Endodermal cell (in vitro differentiated cells): ENCODE results near the gene CFAP61. TPM values are rescaled to one million over a fixed set of nuclear protein-coding genes. Genes with fewer than 3 reads are reported as not detected.

ENCODE experiments used
- DNase-seq: peaks from one replicate; pipeline ENCODE4 v3.0.0-alpha.2; 2017
- H3K27ac ChIP-seq: 2 replicates; pipeline ENCODE4 v1.5.1; 2013; ENCODE audit warnings: mild to moderate bottlenecking, low read depth, low read length, moderate library complexity
- H3K27me3 ChIP-seq: 2 replicates; pipeline ENCODE4 v1.6.1; 2013; ENCODE audit warnings: mild to moderate bottlenecking, low read length, moderate library complexity; ENCODE audit not compliant: insufficient read depth, control insufficient read depth, poor library complexity, severe bottlenecking
- H3K36me3 ChIP-seq: 2 replicates; pipeline ENCODE4 v1.7.0; 2013; ENCODE audit warnings: mild to moderate bottlenecking, low read length, moderate library complexity; ENCODE audit not compliant: control insufficient read depth, insufficient read depth
- H3K4me1 ChIP-seq: one replicate; pipeline ENCODE4 v1.7.0; 2013; ENCODE audit warnings: low read length; ENCODE audit not compliant: control insufficient read depth, insufficient read depth
- H3K4me3 ChIP-seq: 2 replicates; pipeline ENCODE4 v1.5.1; 2013; ENCODE audit warnings: mild to moderate bottlenecking, low read length, moderate library complexity
- H3K9ac ChIP-seq: 2 replicates; pipeline ENCODE4 v1.6.1; 2013; ENCODE audit warnings: mild to moderate bottlenecking, low read length, moderate library complexity; ENCODE audit not compliant: poor library complexity, severe bottlenecking; ENCODE audit errors: extremely low read depth
- H3K9me3 ChIP-seq: 2 replicates; pipeline ENCODE4 v1.6.1; 2013; ENCODE audit warnings: mild to moderate bottlenecking, low read length, moderate library complexity; ENCODE audit not compliant: control insufficient read depth
- H3K27ac Mint-ChIP-seq: 2 replicates; pipeline ENCODE4 v1.8.0; 2020; ENCODE audit warnings: mixed read lengths
- H3K27me3 Mint-ChIP-seq: 2 replicates; pipeline ENCODE4 v1.8.0; 2021; ENCODE audit warnings: mild to moderate bottlenecking, mixed read lengths; ENCODE audit not compliant: insufficient read depth
- H3K36me3 Mint-ChIP-seq: 2 replicates; pipeline ENCODE4 v1.8.0; 2020; ENCODE audit warnings: low read depth, mixed read lengths
- H3K4me1 Mint-ChIP-seq: 2 replicates; pipeline ENCODE4 v1.8.0; 2020; ENCODE audit warnings: mixed read lengths
- H3K4me3 Mint-ChIP-seq: 2 replicates; pipeline ENCODE4 v1.8.0; 2020; ENCODE audit warnings: mild to moderate bottlenecking, moderate library complexity, mixed read lengths
- H3K9me3 Mint-ChIP-seq: 2 replicates; pipeline ENCODE4 v1.8.0; 2020; ENCODE audit warnings: mild to moderate bottlenecking, mixed read lengths
- CTCF ChIP-seq: fragments of 200-600 bp; sonication (generic); conservative IDR thresholded peaks from 2 replicates; pipeline ENCODE4 v1.5.0; 2021; ENCODE audit warnings: antibody characterized with exemption, mild to moderate bottlenecking
- WGBS, 2 experiments: methylation state at CpG; one replicate each; pipeline versions ENCODE4 v1.1.5 to v1.1.7; 2013; ENCODE audit warnings: missing lambda C conversion rate in 2 of 2, mixed read lengths in 1 of 2; ENCODE audit not compliant: insufficient coverage in 1 of 2, insufficient read length in 1 of 2; 5-methylcytosine and 5-hydroxymethylcytosine counted together
- total RNA-seq, 2 donors: library from RNA; stranded (reverse); fragmentation: NEBNext Ultra II Directional in 1 of 2; extraction: Animal tissue kit (Norgen Biotek cat#: 25700) in 1 of 2; gene quantifications; 2 replicates in 1 of 2; 3 replicates in 1 of 2; pipeline ENCODE4 v1.2.1, GENCODE V29; 2021

CFAP61 gene
- total RNA-seq, 2 donors from 2014 or later, result 0.64 to 0.73 TPM

GRCh38 chr20:20386192-20386591 is 333.9 kb downstream of the CFAP61 start:
- H3K27ac ChIP-seq, result no peak overlapping the region
- Mint-ChIP-seq H3K4me1 (no peaks in the 10 kb centered on the region), H3K27ac (no peak overlapping the region), H3K4me3 (no peak overlapping the region), H3K9me3 (no peaks in the 10 kb centered on the region), H3K36me3 (peaks cover 2% of the 10 kb centered on the region), H3K27me3 (peaks cover 9% of the 10 kb centered on the region)
- TF ChIP-seq CTCF, result no peak
- H3K4me3 ChIP-seq, result no peak overlapping the region
- H3K27me3 ChIP-seq, result no peaks in the 10 kb centered on the region
- H3K36me3 ChIP-seq, result no peaks in the 10 kb centered on the region
- no peaks in the 10 kb centered on the region for H3K4me1 ChIP-seq
- WGBS, 2 experiments, result 89 to 90% methylated on average over 8 to 9 of the region's 9 CpGs
- H3K9me3 ChIP-seq, result no peaks in the 10 kb centered on the region
- H3K9ac ChIP-seq, result no peak overlapping the region
- DNase-seq, result no peak

- Histone ChIP-seq H3K36me3 (no peaks in the 10 kb centered on the region), H3K4me1 (no peaks in the 10 kb centered on the region), H3K9ac (no peak overlapping the region), H3K27me3 (no peaks in the 10 kb centered on the region), H3K4me3 (no peak overlapping the region), H3K9me3 (no peaks in the 10 kb centered on the region), H3K27ac (no peak overlapping the region)
- TF ChIP-seq CTCF, result no peak
- no peaks in the 10 kb centered on the region for H3K9me3 Mint-ChIP-seq
- H3K4me3 Mint-ChIP-seq, result no peak overlapping the region
- H3K4me1 Mint-ChIP-seq, result no peaks in the 10 kb centered on the region
- H3K27me3 Mint-ChIP-seq, result peaks cover 6% of the 10 kb centered on the region
- WGBS, 2 experiments, result 95 to 98% methylated on average over 6 to 9 of the region's 9 CpGs
- H3K36me3 Mint-ChIP-seq, result peaks cover 7% of the 10 kb centered on the region
- no peak overlapping the region for H3K27ac Mint-ChIP-seq
- no peak for DNase-seq
Observed at GRCh38 chr20:20390393-20390792, 338.1 kb downstream of the CFAP61 start.

GRCh38 chr20:20391115-20391514 is 338.8 kb downstream of the CFAP61 start:
- Histone ChIP-seq H3K4me1 (no peaks in the 10 kb centered on the region), H3K27ac (no peak overlapping the region), H3K9ac (no peak overlapping the region), H3K27me3 (no peaks in the 10 kb centered on the region), H3K36me3 (no peaks in the 10 kb centered on the region), H3K9me3 (no peaks in the 10 kb centered on the region), H3K4me3 (no peak overlapping the region)
- no peaks in the 10 kb centered on the region for H3K9me3 Mint-ChIP-seq
- H3K27ac Mint-ChIP-seq, result no peak overlapping the region
- H3K4me3 Mint-ChIP-seq, result no peak overlapping the region
- peaks cover 3% of the 10 kb centered on the region for H3K27me3 Mint-ChIP-seq
- no peak for DNase-seq
- H3K36me3 Mint-ChIP-seq, result peaks cover 7% of the 10 kb centered on the region
- no peaks in the 10 kb centered on the region for H3K4me1 Mint-ChIP-seq
- TF ChIP-seq CTCF, result no peak
- 94 to 95% methylated on average over 4 of the region's 4 CpGs for WGBS, 2 experiments
